Measurements from ENCODE around the gene FOXN4.

FOXN4 gene

GRCh38 chr12:109258607-109259544 is 50.2 kb downstream of the FOXN4 start:
- DNase-seq (ENCODE audit: low spot score) = no peak

DNA sequence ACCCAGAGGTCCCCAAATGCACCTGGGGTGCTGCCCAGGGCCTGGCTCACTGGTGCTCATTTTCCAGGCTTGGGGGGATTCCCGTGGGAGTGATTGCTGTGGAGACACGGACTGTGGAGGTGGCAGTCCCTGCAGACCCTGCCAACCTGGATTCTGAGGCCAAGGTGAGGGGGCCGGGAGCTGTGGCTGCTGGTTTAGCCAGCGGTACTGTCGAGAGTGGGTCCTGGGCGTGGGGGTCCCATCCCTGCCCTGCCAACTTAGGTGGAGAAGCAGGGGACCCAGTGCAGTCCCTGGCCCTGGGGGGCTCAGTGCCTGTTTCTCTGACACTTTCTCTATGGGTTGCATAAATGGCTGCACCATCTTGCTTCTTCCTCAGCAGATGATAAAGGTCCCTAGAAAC is 50.9 kb downstream of the FOXN4 start:
- DNase-seq (ENCODE audit: low spot score) = no peak

DNA sequence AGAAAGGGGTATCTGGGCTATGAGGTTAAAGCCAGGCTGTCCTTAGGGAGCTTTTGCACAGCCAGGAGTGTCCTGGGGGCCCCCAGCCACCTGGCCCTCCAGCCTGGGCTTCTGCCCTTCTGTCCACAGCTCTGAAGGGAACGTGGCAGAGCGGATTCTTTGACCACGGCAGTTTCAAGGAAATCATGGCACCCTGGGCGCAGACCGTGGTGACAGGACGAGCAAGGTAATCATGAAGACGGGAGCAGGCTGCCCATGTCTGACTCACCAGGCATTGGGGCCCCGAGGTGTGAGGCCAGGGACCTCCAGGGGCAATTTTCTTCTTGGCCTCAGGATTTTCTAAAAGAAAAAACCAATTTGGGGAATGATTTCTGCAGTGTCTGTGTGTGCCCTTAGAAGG is 53.1 kb downstream of the FOXN4 start:
- no peak for DNase-seq (ENCODE audit: low spot score)

- DNase-seq (ENCODE audit: low spot score) = peak; percentile 15
Observed at GRCh38 chr12:109255377-109255776, 53.7 kb downstream of the FOXN4 start.

DNA sequence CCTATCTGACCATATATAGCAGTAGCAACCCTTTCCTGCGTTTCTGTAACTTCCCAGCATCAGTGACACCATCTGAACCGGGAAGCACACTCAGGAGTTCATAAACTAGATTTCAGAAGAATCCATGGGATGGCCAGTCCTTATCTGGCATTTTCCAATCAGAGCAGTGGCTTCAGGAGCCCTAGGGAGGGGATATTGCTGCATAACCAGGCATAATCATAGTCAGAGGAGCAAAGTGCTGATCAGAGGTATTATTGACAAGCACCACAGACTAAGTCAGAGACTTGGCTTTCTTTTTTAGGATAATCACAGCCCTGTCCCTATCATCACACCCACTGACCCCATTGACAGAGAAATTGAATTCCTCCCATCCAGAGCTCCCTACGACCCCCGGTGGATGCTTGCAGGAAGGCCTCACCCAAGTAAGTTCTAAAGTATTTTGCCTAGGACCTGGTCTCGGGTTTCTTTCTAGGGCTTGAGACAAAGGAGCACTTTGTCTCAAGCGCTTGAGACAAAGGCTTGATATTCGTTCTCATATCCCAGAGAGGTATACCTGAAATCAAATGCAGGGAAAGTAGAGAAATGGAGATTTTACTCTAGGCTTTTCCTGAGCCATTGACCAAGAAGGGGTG is 55.1 kb downstream of the FOXN4 start:
- no peak for DNase-seq (ENCODE audit: low spot score)

- DNase-seq (ENCODE audit: low spot score) = no peak
Observed at GRCh38 chr12:109252799-109253198, 56.3 kb downstream of the FOXN4 start.

GRCh38 chr12:109250523-109250922 is 58.6 kb downstream of the FOXN4 start:
- DNase-seq (ENCODE audit: low spot score) = no peak

GRCh38 chr12:109247831-109248654 is 61.0 kb downstream of the FOXN4 start:
- no peak for DNase-seq (ENCODE audit: low spot score)

- DNase-seq (ENCODE audit: low spot score) = no peak
Observed at GRCh38 chr12:109246221-109246620, 62.9 kb downstream of the FOXN4 start.

- no peak for DNase-seq (ENCODE audit: low spot score)
Observed at GRCh38 chr12:109244073-109244472, 65.0 kb downstream of the FOXN4 start.

- DNase-seq (ENCODE audit: low spot score) = no peak
Observed at GRCh38 chr12:109241936-109242335, 67.1 kb downstream of the FOXN4 start.

DNA sequence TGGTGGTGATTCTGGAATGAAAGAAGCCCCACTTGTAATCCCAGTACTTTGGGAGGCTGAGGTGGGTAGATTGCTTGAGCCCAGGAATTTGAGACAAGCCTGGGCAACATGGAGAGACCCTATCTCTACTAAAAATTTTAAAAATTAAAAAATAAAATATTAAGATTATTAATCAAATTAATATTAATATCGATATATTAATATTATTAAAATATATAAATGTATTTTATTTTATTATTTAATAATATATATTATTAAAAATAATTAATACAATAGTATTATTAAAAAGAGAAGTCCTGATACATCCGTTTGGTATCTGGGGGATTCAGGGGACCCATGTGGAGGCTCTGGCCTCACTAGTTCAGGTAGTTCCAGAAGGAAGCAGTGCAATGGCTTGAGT is 68.7 kb downstream of the FOXN4 start:
- DNase-seq (ENCODE audit: low spot score) = no peak

- DNase-seq (ENCODE audit: low spot score) = no peak
Observed at GRCh38 chr12:109239691-109240090, 69.4 kb downstream of the FOXN4 start.

GRCh38 chr12:109239179-109239578 is 69.9 kb downstream of the FOXN4 start:
- DNase-seq (ENCODE audit: low spot score) = no peak

GRCh38 chr12:109236257-109236656 is 72.8 kb downstream of the FOXN4 start:
- no peak for DNase-seq (ENCODE audit: low spot score)

DNA sequence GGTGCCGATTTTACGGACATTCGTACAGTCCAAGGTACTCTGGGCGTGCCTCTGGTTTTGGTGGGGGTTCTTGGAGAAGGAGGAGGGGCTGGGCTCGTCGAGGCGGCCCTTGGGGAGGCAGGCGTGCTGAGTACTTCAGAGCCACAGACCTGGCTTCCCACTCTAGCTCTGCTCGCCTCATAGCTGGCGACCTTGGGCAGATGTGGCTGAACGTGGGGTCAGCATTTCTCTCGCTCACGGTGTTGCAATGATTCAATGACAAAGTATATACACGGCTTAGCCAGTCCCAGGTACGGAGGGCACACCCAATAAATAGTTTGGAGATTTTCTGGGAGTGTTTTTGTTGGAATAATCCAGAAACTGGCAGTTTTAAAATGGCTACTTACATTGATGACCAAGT is 75.1 kb downstream of the FOXN4 start:
- DNase-seq (ENCODE audit: low spot score) = no peak

DNA sequence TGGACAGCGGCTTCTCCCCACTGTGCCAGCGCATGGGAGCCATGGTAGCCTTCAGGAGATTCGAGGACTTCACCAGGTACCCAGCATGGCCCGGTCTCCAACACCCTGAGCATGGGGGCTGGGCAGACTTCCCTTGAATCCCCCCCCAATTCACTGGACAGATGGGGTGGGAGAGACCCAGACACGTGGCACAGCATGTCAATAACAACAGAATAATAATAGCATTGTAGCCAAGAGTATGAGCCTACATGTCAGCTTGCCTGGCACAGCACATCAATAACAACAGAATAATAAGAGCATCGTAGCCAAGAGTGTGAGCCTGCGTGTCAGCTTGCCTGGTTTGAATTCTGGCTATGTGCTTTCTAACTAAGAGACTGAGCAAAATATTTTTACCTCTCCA is 76.4 kb downstream of the FOXN4 start:
- DNase-seq (ENCODE audit: low spot score) = no peak

DNA sequence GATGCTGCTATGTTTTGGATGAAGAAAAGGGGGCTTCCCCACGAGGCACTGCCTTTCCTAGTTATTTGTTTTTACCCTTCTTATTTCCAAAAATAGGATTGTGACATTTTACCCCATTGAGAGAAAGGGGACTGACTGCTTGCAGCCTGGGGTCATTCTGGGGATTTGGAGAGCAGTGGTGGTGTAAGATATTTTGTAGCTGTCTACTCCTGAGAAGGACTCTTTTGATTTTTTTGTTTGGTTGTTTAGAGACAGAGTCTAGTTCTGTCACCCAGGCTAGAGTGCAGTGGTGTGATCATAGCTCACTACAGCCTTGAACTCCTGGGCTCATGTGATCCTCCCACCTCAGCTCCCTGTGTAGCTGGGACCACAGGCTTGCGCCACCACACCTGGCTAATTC is 78.9 kb downstream of the FOXN4 start:
- DNase-seq (ENCODE audit: low spot score) = no peak

GRCh38 chr12:109228664-109229063 is 80.4 kb downstream of the FOXN4 start:
- DNase-seq (ENCODE audit: low spot score) = no peak
